Hepatocyte (in vitro differentiated cells): ENCODE data around the gene RTN4RL1. TPM values are rescaled to one million over a fixed set of nuclear protein-coding genes. Genes with fewer than 3 reads are reported as not detected.

ENCODE experiments used
- DNase-seq: peaks from one replicate; pipeline ENCODE4 v3.0.0-alpha.2; 2016; ENCODE audit warnings: low spot score
- H2AFZ ChIP-seq: fragments of 200-600 bp; sonication (generic); 2 replicates; pipeline ENCODE4 v1.6.0; 2016; ENCODE audit warnings: antibody characterized with exemption, mild to moderate bottlenecking
- H3K27ac ChIP-seq: fragments of 200-600 bp; sonication (generic); 2 replicates; pipeline ENCODE4 v1.5.1; 2016; ENCODE audit warnings: mild to moderate bottlenecking
- H3K27me3 ChIP-seq: fragments of 200-600 bp; sonication (generic); 2 replicates; pipeline ENCODE4 v1.6.1; 2016
- H3K36me3 ChIP-seq: fragments of 200-600 bp; sonication (generic); replicated peaks from 2 replicates; pipeline ENCODE4 v1.5.1; 2016; ENCODE audit warnings: low read depth; ENCODE audit not compliant: insufficient read depth
- H3K4me1 ChIP-seq: fragments of 200-600 bp; sonication (generic); 2 replicates; pipeline ENCODE4 v1.5.1; 2016; ENCODE audit warnings: mild to moderate bottlenecking, moderate library complexity; ENCODE audit not compliant: insufficient read depth
- H3K4me2 ChIP-seq: fragments of 200-600 bp; sonication (generic); 2 replicates; pipeline ENCODE4 v1.6.0; 2016
- H3K4me3 ChIP-seq: fragments of 200-600 bp; sonication (generic); 2 replicates; pipeline ENCODE4 v1.5.1; 2016; ENCODE audit warnings: mild to moderate bottlenecking
- H3K79me2 ChIP-seq: fragments of 200-600 bp; sonication (generic); 2 replicates; pipeline ENCODE4 v1.6.0; 2017; ENCODE audit warnings: mild to moderate bottlenecking
- H3K9me2 ChIP-seq: fragments of 200-600 bp; sonication (generic); replicated peaks from 2 replicates; pipeline ENCODE4 v1.6.0; 2017; ENCODE audit warnings: mild to moderate bottlenecking; ENCODE audit not compliant: insufficient read depth
- H3K9me3 ChIP-seq: fragments of 200-600 bp; sonication (generic); 2 replicates; pipeline ENCODE4 v1.5.1; 2016; ENCODE audit warnings: low read depth, mild to moderate bottlenecking
- H4K20me1 ChIP-seq: fragments of 200-600 bp; sonication (generic); 2 replicates; pipeline ENCODE4 v1.6.0; 2016; ENCODE audit warnings: mild to moderate bottlenecking; ENCODE audit not compliant: insufficient read depth, poor library complexity, severe bottlenecking
- EZH2 ChIP-seq: fragments of 200-600 bp; sonication (generic); IDR thresholded peaks from 2 replicates; pipeline ENCODE4 v1.6.1; 2016; ENCODE audit warnings: antibody characterized with exemption, mild to moderate bottlenecking, borderline replicate concordance
- EZH2phosphoT487 ChIP-seq: fragments of 200-600 bp; sonication (generic); IDR thresholded peaks from one replicate; pipeline ENCODE4 v1.6.1; 2018; ENCODE audit warnings: antibody characterized with exemption, mild to moderate bottlenecking, low read depth, moderate library complexity; ENCODE audit not compliant: unreplicated experiment, severe bottlenecking
- WGBS: methylation state at CpG from one replicate; pipeline ENCODE4 v1.1.6; 2016; ENCODE audit warnings: low lambda C conversion rate; ENCODE audit errors: missing lambda C conversion rate; 5-methylcytosine and 5-hydroxymethylcytosine counted together
- polyA plus RNA-seq: library from polyadenylated mRNA; unstranded; fragments of >200 nt; fragmentation: Nextera tagmentation; extraction: Ambion mirVana; gene quantifications from 2 replicates; pipeline ENCODE4 v1.2.1, GENCODE V29; 2016
- total RNA-seq: library from RNA; depleted of rRNA; stranded (reverse); fragments of >200 nt; gene quantifications from 2 replicates; pipeline ENCODE4 v1.2.3, GENCODE V29; 2014
- TF ChIP-seq, protein P1 (sequence below): fragments of 200-600 bp; sonication (generic); IDR thresholded peaks from 2 replicates; pipeline ENCODE4 v1.5.1; 2016; ENCODE audit warnings: antibody characterized with exemption, mild to moderate bottlenecking; ENCODE audit not compliant: poor library complexity

RTN4RL1 gene
- total and polyA plus RNA-seq, 2 experiments from 2014 or later = 0.53 to 1.4 TPM

DNA sequence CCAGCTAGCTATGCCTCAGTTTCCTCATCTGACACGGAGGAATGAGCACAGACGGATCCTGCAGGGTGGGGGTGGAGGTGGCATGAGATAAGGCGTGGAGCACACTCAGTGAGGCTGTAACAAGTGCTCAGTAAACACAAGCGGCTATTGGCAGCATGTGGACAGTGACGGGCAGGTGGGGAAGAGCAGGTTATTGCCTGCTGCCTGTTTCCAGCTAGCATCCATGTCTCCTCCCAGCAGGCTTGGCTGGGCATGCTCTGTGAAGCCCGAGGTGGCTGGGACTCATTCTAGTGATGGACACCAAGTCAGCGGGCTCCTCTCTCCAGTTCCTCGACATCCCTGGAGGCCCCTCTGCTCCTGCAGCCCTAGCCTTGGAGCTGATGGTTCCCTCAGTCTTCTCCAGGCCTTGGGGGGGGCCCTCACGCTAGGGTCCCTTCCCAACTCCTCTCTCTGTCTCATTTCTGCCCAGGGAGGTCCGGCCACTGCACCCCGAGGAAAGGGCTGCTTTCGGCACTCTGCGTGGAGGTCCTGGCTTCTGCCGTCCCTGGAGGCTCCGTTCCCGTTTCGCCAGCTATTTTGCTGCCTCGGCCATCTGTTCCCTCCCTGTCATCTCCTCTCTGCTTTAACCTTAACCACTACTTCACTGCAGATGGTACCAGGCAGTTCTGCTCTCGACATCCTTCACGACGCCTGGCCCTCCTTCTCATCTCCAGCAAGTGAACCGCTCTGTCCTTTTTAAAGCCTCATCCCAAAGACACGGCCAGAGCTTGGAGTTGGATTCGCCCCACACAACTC, 6.2 kb downstream of the RTN4RL1 start:
- Histone ChIP-seq H3K9me3 (no peaks in the 10 kb centered on the region), H3K27me3 (peaks cover 51% of the 10 kb centered on the region), H3K4me3 (no peak overlapping the region), H4K20me1 (no peaks in the 10 kb centered on the region), H3K79me2 (no peaks in the 10 kb centered on the region), H3K4me1 (peaks cover 2% of the 10 kb centered on the region), H3K9me2 (no peaks in the 10 kb centered on the region), H3K4me2 (no peak overlapping the region), H2AFZ (no peak overlapping the region), H3K27ac (no peak overlapping the region), H3K36me3 (no peaks in the 10 kb centered on the region)
- DNase-seq = no peak
- TF ChIP-seq EZH2phosphoT487 (no peak), EZH2 (no peak)
- TF ChIP-seq, protein P1, sequence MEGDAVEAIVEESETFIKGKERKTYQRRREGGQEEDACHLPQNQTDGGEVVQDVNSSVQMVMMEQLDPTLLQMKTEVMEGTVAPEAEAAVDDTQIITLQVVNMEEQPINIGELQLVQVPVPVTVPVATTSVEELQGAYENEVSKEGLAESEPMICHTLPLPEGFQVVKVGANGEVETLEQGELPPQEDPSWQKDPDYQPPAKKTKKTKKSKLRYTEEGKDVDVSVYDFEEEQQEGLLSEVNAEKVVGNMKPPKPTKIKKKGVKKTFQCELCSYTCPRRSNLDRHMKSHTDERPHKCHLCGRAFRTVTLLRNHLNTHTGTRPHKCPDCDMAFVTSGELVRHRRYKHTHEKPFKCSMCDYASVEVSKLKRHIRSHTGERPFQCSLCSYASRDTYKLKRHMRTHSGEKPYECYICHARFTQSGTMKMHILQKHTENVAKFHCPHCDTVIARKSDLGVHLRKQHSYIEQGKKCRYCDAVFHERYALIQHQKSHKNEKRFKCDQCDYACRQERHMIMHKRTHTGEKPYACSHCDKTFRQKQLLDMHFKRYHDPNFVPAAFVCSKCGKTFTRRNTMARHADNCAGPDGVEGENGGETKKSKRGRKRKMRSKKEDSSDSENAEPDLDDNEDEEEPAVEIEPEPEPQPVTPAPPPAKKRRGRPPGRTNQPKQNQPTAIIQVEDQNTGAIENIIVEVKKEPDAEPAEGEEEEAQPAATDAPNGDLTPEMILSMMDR = no peak
- 78% methylated on average over 23 of the region's 24 CpGs for WGBS

DNA sequence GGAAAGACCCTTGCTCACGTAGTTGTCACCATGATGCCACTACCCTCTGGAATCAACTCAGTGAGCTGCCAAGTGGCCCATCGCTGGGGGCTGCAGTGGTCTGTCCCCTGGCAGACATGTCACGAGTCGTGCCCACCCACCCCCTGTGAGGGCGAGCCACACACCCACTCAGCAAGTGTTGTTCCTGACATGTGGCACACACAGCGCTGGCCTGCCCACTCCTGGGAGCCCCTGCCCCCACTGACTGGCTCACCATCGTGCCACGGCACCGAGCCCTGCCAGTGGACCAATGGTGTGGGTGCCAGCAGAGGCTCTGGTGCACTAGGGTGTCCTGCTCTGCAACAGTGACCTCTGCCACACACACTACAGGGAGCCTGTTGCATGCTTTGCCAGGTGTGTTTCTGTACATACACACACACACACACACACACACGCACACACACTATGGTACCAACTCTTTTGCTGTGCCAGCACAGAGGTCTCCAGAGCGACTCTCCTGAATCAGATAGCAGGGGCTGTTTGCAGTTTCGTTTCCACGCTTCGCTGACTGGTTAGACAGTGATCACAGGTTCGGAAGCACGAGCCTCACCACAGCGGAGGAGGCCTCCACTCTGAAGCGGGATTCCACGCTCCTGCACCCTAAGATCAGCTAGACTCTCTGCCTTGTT, 7.7 kb downstream of the RTN4RL1 start:
- no peaks in the 10 kb centered on the region for H3K9me2 ChIP-seq
- H3K4me3 ChIP-seq = no peak overlapping the region
- no peaks in the 10 kb centered on the region for H3K36me3 ChIP-seq
- DNase-seq = no peak
- no peaks in the 10 kb centered on the region for H4K20me1 ChIP-seq
- no peak overlapping the region for H3K27ac ChIP-seq
- H3K4me1 ChIP-seq = no peaks in the 10 kb centered on the region
- H3K27me3 ChIP-seq = peaks cover 38% of the 10 kb centered on the region
- 92% methylated on average over 19 of the region's 19 CpGs for WGBS
- no peaks in the 10 kb centered on the region for H3K9me3 ChIP-seq
- H3K79me2 ChIP-seq = no peaks in the 10 kb centered on the region
- TF ChIP-seq EZH2phosphoT487 (no peak), EZH2 (no peak)
- TF ChIP-seq, protein P1 = no peak
- H2AFZ ChIP-seq = no peak overlapping the region
- no peak overlapping the region for H3K4me2 ChIP-seq

DNA sequence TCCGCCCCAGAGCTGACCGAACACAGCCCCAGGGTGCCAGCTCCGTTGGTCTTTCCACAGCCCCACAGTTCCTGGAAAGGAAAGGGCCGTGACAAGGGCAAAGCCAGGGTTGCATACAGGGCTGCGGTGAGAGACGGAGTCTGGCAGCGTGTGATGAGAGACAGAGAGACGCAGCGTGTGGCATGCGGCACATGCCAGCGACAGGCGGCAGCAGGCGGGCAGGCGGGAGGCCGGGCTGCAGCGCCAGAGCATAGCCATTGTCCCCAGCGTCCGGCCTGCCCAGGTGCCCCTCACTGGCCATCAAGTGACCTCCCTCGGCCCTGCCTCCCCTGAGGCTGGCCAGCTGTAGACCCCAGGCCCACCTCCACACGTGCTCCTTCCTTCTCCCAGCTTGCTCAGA, 8.6 kb downstream of the RTN4RL1 start:
- Histone ChIP-seq H3K79me2 (no peaks in the 10 kb centered on the region), H3K9me2 (no peaks in the 10 kb centered on the region), H3K36me3 (no peaks in the 10 kb centered on the region), H3K4me1 (peaks cover 6% of the 10 kb centered on the region), H3K4me2 (no peak overlapping the region), H2AFZ (no peak overlapping the region), H3K4me3 (no peak overlapping the region), H3K27me3 (peaks cover 36% of the 10 kb centered on the region), H3K27ac (no peak overlapping the region), H3K9me3 (no peaks in the 10 kb centered on the region), H4K20me1 (no peaks in the 10 kb centered on the region)
- WGBS = 89% methylated on average over 20 of the region's 20 CpGs
- no peak for DNase-seq
- TF ChIP-seq EZH2 (no peak), EZH2phosphoT487 (no peak)
- TF ChIP-seq, protein P1 = no peak
